ENCODE data around the gene SCAF11. TPM values are rescaled to one million over a fixed set of nuclear protein-coding genes. Genes with fewer than 3 reads are reported as not detected.
"Not testable (repeated sequence)": the region's sequence is repeated elsewhere in the genome, so short reads cannot be mapped to it uniquely, and the experiment has no call there.

The SCAF11 gene
- total RNA-seq (2014; rRNA removed; shearing (Covaris generic)) (84.8 and 89.9 TPM in 2 replicates), polyA plus RNA-seq (2016; fragmentation: Nextera tagmentation; extraction: Ambion mirVana) (72.4 and 77.0 TPM in 2 replicates)
- long read RNA-seq, partial matches to known transcripts = 14 of 20 reads
- long read RNA-seq, other reads (novel, unspliced or antisense) = 3 of 20 reads

DNA sequence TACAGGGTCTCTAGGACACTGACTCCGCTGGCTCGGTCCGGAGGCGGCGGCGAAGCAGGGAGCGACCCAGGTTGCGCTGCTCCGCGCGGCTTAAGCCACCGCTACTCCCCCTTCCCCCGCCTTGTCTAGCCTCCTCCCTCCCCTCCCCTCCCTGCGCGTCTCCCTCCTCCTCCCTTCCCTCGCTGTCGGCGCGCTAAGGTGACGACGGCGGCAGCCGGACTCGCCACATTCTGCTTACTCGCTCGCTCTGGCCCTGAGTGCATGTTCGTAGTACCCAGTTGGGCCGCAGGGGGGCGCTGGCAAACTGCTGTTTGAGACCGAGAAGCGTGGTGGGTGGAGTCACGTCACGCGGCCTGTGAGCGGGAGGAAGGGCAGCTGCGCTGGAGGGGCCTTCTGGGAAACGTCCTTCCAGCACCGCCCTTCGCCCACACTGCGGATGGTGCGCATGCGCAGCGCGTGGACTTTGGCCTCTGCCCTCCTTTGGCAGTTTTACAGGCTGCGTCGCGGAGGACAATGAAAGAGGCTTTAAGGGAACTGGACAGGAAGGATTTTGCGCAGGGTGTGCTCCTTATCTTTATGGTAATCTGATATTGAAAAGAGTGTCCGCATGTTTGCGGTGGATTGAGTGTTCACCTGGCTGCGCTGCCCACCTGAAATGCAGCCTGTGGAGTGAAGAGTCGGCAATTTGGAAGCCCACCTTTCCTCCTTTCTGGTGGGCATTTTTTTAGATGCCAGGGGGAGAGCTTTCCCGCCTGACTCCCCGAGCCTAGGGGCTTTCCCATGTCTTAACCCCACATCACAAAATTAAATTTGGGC is at the start of gene SCAF11:
SCAF11 (minus strand) TSS at position 107 of the 816 bp plus-strand sequence. CDS start 26,407 bp downstream, outside the sequence.
- Histone ChIP-seq H3F3A (replicated peaks; ENCODE audit: low read depth) (no peaks in the 10 kb centered on the region; the same call in 1 of the 2 replicates), H3K27ac (ENCODE audit: low read depth) (peak within 1 kb of the TSS; percentile 96), H3K4me1 (ENCODE audit: insufficient read depth) (peaks cover 21% of the 10 kb centered on the region), H2AFZ (peak within 1 kb of the TSS; percentile 98), H3K27me3 (ENCODE audit: insufficient read depth) (no peaks in the 10 kb centered on the region), H3K36me3 (ENCODE audit: insufficient read depth) (no peaks in the 10 kb centered on the region), H4K20me1 (replicated peaks; ENCODE audit: insufficient read depth) (0 out of 2 replicates have a peak, but pooled peaks cover 5% of the 10 kb centered on the region), H3K79me2 (replicated peaks; ENCODE audit: insufficient read depth) (peaks cover 41% of the 10 kb centered on the region), H3K4me3 (peak within 1 kb of the TSS; percentile 89), H3K9me2 (ENCODE audit: insufficient read depth) (no peaks in the 10 kb centered on the region), H3K4me2 (peak within 1 kb of the TSS; percentile 86)
- peaks cover 14% of the 10 kb centered on the region; the same call in 2 of the 3 replicates for H3K9me3 Mint-ChIP-seq
- H3K27ac Mint-ChIP-seq = peak within 1 kb of the TSS; percentile 97
- H3K36me3 Mint-ChIP-seq (ENCODE audit: low read depth) = peaks cover 12% of the 10 kb centered on the region
- peaks cover 31% of the 10 kb centered on the region for H3K4me1 Mint-ChIP-seq
- peaks cover 19% of the 10 kb centered on the region for H3K27me3 Mint-ChIP-seq (ENCODE audit: insufficient read depth, low read depth, poor library complexity)
- no peak for TF ChIP-seq EZH2 (IDR thresholded peaks at IDR 0.05; ENCODE audit: low read depth, unreplicated experiment)
- peak; percentile 77 for TF ChIP-seq POLR2AphosphoS5 (IDR thresholded peaks at IDR 0.05; ENCODE audit: low read depth)
- TF ChIP-seq CREB1 (CRISPR knock-in tag; IDR thresholded peaks at IDR 0.05; ENCODE audit: low read depth) = peak; percentile 96
- TF ChIP-seq ZNF462 (CRISPR knock-in tag; IDR thresholded peaks at IDR 0.05) = no peak
- TF ChIP-seq, protein P1, sequence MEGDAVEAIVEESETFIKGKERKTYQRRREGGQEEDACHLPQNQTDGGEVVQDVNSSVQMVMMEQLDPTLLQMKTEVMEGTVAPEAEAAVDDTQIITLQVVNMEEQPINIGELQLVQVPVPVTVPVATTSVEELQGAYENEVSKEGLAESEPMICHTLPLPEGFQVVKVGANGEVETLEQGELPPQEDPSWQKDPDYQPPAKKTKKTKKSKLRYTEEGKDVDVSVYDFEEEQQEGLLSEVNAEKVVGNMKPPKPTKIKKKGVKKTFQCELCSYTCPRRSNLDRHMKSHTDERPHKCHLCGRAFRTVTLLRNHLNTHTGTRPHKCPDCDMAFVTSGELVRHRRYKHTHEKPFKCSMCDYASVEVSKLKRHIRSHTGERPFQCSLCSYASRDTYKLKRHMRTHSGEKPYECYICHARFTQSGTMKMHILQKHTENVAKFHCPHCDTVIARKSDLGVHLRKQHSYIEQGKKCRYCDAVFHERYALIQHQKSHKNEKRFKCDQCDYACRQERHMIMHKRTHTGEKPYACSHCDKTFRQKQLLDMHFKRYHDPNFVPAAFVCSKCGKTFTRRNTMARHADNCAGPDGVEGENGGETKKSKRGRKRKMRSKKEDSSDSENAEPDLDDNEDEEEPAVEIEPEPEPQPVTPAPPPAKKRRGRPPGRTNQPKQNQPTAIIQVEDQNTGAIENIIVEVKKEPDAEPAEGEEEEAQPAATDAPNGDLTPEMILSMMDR (conservative IDR thresholded peaks at IDR 0.05; ENCODE audit: low read depth in 2 of 2) = peak; percentile 73 to 99
- DNase-seq (ENCODE audit: low spot score) = peak; percentile 100
- peak; percentile 86 for ATAC-seq
- peak within 1 kb of the TSS; percentile 90 for H3K4me3 Mint-ChIP-seq

DNA sequence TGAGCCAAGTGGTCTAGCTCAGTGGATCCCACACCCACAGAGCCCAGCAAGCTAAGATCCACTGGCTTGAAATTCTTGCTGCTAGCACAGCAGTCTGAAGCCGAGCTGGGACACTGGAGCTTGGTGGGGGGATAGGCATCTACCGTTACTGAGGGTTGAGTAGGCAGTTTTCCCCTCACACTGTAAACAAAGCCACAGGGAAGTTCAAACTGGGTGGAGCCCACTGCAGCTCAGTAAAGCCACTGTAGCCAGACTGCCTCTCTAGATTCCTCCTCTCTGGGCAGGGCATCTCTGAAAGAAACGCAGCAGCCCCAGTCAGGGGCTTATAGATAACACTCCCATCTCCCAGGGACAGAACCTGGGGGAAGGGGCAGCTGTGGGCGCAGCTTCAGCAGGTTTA is 46.7 kb upstream of the SCAF11 start:
- H3K79me2 ChIP-seq (replicated peaks; ENCODE audit: insufficient read depth); H3K27me3 ChIP-seq (ENCODE audit: insufficient read depth); H3K4me1 ChIP-seq (ENCODE audit: insufficient read depth); H3K27me3 Mint-ChIP-seq (ENCODE audit: insufficient read depth, low read depth, poor library complexity); ATAC-seq; H3K27ac Mint-ChIP-seq; H3K4me1 Mint-ChIP-seq; H3K4me2 ChIP-seq; H3K4me3 ChIP-seq; H3K4me3 Mint-ChIP-seq; DNase-seq (ENCODE audit: low spot score); H3F3A ChIP-seq (replicated peaks; ENCODE audit: low read depth); H3K27ac ChIP-seq (ENCODE audit: low read depth); H3K9me2 ChIP-seq (ENCODE audit: insufficient read depth); H4K20me1 ChIP-seq (replicated peaks; ENCODE audit: insufficient read depth): not testable (repeated sequence)
- Histone ChIP-seq H3K36me3 (ENCODE audit: insufficient read depth) (peaks cover 11% of the 10 kb centered on the region), H2AFZ (peak overlapping the region; percentile 95; the same call in 1 of the 2 replicates)
- Mint-ChIP-seq H3K9me3 (peaks cover 29% of the 10 kb centered on the region; the same call in 2 of the 3 replicates), H3K36me3 (ENCODE audit: low read depth) (peaks cover 15% of the 10 kb centered on the region; the same call in 2 of the 3 replicates)
